HepG2 (cell line): Measurements from ENCODE around the gene MPO. TPM values are rescaled to one million over a fixed set of nuclear protein-coding genes. Genes with fewer than 3 reads are reported as not detected.

ENCODE experiments used
- CREM ChIP-seq, 2 experiments: sonication (generic) in 1 of 2; formaldehyde crosslinking in 1 of 2; IDR thresholded peaks; 2 replicates each; pipeline versions ENCODE4 v1.4.0 to v1.6.1; 2016 to 2020; ENCODE audit warnings: antibody characterized with exemption in 1 of 2, mild to moderate bottlenecking in 1 of 2, missing genetic modification reagents in 1 of 2
- DBP ChIP-seq: sonication (generic); formaldehyde crosslinking; IDR thresholded peaks from 2 replicates; pipeline ENCODE4 v1.4.0; 2020; ENCODE audit warnings: missing genetic modification reagents; ENCODE audit errors: not compliant biosample characterization
- E2F2 ChIP-seq: sonication (generic); formaldehyde crosslinking; IDR thresholded peaks from 2 replicates; pipeline ENCODE4 v1.4.0; 2020; ENCODE audit warnings: missing genetic modification reagents, borderline replicate concordance
- HMGXB3 ChIP-seq: sonication (generic); formaldehyde crosslinking; IDR thresholded peaks from 2 replicates; pipeline ENCODE4 v1.4.0; 2020; ENCODE audit warnings: missing genetic modification reagents, borderline replicate concordance
- HOXA3 ChIP-seq: sonication (generic); formaldehyde crosslinking; IDR thresholded peaks from 2 replicates; pipeline ENCODE4 v1.5.0; 2020; ENCODE audit warnings: missing genetic modification reagents
- TMF1 ChIP-seq: sonication (generic); formaldehyde crosslinking; IDR thresholded peaks from 2 replicates; pipeline ENCODE4 v1.8.1; 2022; ENCODE audit warnings: low read depth, missing genetic modification reagents
- ZBTB40 ChIP-seq, 2 experiments: fragments of 450-650 bp in 1 of 2; sonication (generic) in 1 of 2; formaldehyde crosslinking in 1 of 2; IDR thresholded peaks; 2 replicates each; pipeline versions ENCODE4 v1.6.1 to v1.8.0; 2016 to 2022; ENCODE audit warnings: antibody characterized with exemption in 1 of 2, mild to moderate bottlenecking in 1 of 2, missing genetic modification reagents in 1 of 2
- ZNF331 ChIP-seq: sonication (generic); formaldehyde crosslinking; IDR thresholded peaks from 2 replicates; pipeline ENCODE4 v1.4.0; 2020; ENCODE audit warnings: missing genetic modification reagents
- ZNF33A ChIP-seq: sonication (generic); formaldehyde crosslinking; IDR thresholded peaks from 2 replicates; pipeline ENCODE4 v1.5.1; 2020; ENCODE audit warnings: missing genetic modification reagents, mild to moderate bottlenecking, moderate library complexity, borderline replicate concordance
- ZNF614 ChIP-seq: IDR thresholded peaks from 2 replicates; pipeline ENCODE4 v1.6.1; 2018; ENCODE audit warnings: missing biosample characterization, missing genetic modification reagents, inconsistent platforms, borderline replicate concordance
- ZNF850 ChIP-seq: sonication (generic); formaldehyde crosslinking; conservative IDR thresholded peaks from 2 replicates; pipeline ENCODE4 v1.9.0; 2021; ENCODE audit warnings: mild to moderate bottlenecking, missing genetic modification reagents
- polyA plus RNA-seq, 8 experiments: library from polyadenylated mRNA; depleted of rRNA in 3 of 8; stranded (reverse) in 7 of 8; unstranded in 1 of 8; fragments of >200 nt; fragmentation: Illumina TruSeq in 4 of 8; extraction: Trizol in 4 of 8; gene quantifications; 2 replicates each; pipeline versions ENCODE4 v1.2.1 to v1.2.3, GENCODE V29; 2011 to 2016; ENCODE audit warnings: low read depth in 4 of 8, missing spikeins in 1 of 8, mixed read lengths in 1 of 8; ENCODE audit not compliant: insufficient read depth in 1 of 8
- total RNA-seq, 5 experiments: library from RNA; depleted of rRNA; stranded (reverse); fragments of >200 nt; fragmentation: Illumina TruSeq; extraction: Trizol; gene quantifications; 2 replicates each; pipeline ENCODE4 v1.2.3, GENCODE V29; 2016; ENCODE audit warnings: low read depth in 1 of 5

Gene MPO
- total and polyA plus RNA-seq, 2 of the 13 experiments (the other 11 are each of a cell fraction or from before 2014, with no cell fraction given): not detected

GRCh38 chr17:58250344-58251011 lies 30.3 kb downstream of the MPO start (continued):
- TF ChIP-seq ZNF614: 0 out of 2 replicates have a peak, but pooled peaks have one; percentile 33
- TF ChIP-seq DBP: no peak
- TF ChIP-seq HMGXB3: no peak
- TF ChIP-seq ZNF33A (CRISPR knock-in tag): no peak
- no peak for TF ChIP-seq TMF1 (CRISPR knock-in tag)
- TF ChIP-seq HOXA3 (CRISPR knock-in tag): peak; percentile 28; the same call in 1 of the 2 replicates
- TF ChIP-seq ZNF850 (CRISPR knock-in tag): no peak
- TF ChIP-seq E2F2: no peak
- no peak for TF ChIP-seq ZBTB40 (IDR thresholded peaks at IDR 0.05)
- no peak for TF ChIP-seq ZBTB40 (CRISPR knock-in tag; IDR thresholded peaks at IDR 0.05)
- TF ChIP-seq CREM (IDR thresholded peaks at IDR 0.05): no peak
- no peak for TF ChIP-seq CREM (CRISPR knock-in tag; IDR thresholded peaks at IDR 0.05)
- TF ChIP-seq ZNF331: peak; percentile 25; the same call in 1 of the 2 replicates
